Prostate gland (tissue), 2 donors: ENCODE data around the gene NNAT. TPM values are rescaled to one million over a fixed set of nuclear protein-coding genes. Genes with fewer than 3 reads are reported as not detected.
"Not testable (repeated sequence)": the region's sequence is repeated elsewhere in the genome, so short reads cannot be mapped to it uniquely, and the experiment has no call there.

Experiments
- DNase-seq: peaks from one replicate; pipeline ENCODE4 v3.0.0-alpha.2; 2019; ENCODE audit warnings: low spot score
- H3K27ac ChIP-seq, 2 donors: fragments of 200-600 bp; sonication (generic); 2 replicates each; pipeline ENCODE4 v1.5.1; 2017 to 2019
- H3K27me3 ChIP-seq: fragments of 200-600 bp; sonication (generic); replicated peaks from 2 replicates; pipeline ENCODE4 v1.5.1; 2019; ENCODE audit not compliant: insufficient read depth
- H3K36me3 ChIP-seq, 2 donors: fragments of 200-600 bp; sonication (generic); 1 replicate in 1 of 2; 2 replicates in 1 of 2; pipeline versions ENCODE4 v1.5.1 to v1.8.1; 2017 to 2019
- H3K4me1 ChIP-seq: fragments of 200-600 bp; sonication (generic); replicated peaks from 2 replicates; pipeline ENCODE4 v1.5.1; 2019
- H3K4me3 ChIP-seq, 2 donors: fragments of 200-600 bp; sonication (generic); 2 replicates each; pipeline ENCODE4 v1.5.1; 2017 to 2019
- H3K9me3 ChIP-seq: fragments of 200-600 bp; sonication (generic); 2 replicates; pipeline ENCODE4 v1.5.1; 2017
- POLR2A ChIP-seq: fragments of 450-650 bp; IDR thresholded peaks from one replicate; pipeline ENCODE4 v1.6.1; 2016; ENCODE audit warnings: antibody characterized with exemption, mild to moderate bottlenecking
- POLR2AphosphoS5 ChIP-seq: sonication (generic); formaldehyde crosslinking; IDR thresholded peaks from one replicate; pipeline ENCODE4 v1.6.1; 2017; ENCODE audit warnings: antibody characterized with exemption
- WGBS: methylation state at CpG from one replicate; pipeline ENCODE4 v1.1.5; 2018; 5-methylcytosine and 5-hydroxymethylcytosine counted together
- intact Hi-C: fragments of 100-400 bp; cut with DNase I; formaldehyde crosslinking; loops from one replicate; pipeline ENCODE4 v1.14.2; 2022
- total RNA-seq, 2 donors: library from RNA; depleted of rRNA; stranded (reverse); fragments of >200 nt; gene quantifications; one replicate each; pipeline ENCODE4 v1.1.0, GENCODE V29; 2016
- TF ChIP-seq, protein P1 (sequence below), 4 experiments: fragments of 200-600 bp in 2 of 4; fragments of 450-650 bp in 2 of 4; sonication (generic) in 2 of 4; IDR thresholded peaks; 1 replicate in 3 of 4; 2 replicates in 1 of 4; pipeline ENCODE4 v1.5.1; 2016 to 2019; ENCODE audit warnings: antibody characterized with exemption in 4 of 4, mild to moderate bottlenecking in 2 of 4, moderate library complexity in 2 of 4

Gene NNAT
- total RNA-seq, 2 donors from 2014 or later: 0.41 to 4.3 TPM

DNA sequence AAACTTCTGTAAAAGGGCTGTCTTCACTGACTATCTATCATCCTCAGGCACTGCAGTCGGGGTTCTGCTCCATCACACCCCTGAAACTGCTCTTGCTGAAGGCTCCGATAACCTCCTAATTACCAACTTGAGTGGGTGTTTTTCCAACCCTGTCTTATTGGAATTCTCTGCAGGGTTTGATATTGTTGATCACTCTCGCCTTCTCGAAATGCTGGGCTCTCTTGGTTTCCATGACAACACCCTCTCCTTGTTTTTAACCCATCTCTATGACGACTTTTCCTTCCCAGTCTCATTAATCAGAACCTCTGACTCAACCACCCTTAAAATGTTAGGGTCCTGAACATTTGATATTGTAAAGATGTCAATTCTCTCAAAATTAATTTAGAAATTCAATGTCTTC lies 39.4 kb upstream of the NNAT start:
- TF ChIP-seq, protein P1, sequence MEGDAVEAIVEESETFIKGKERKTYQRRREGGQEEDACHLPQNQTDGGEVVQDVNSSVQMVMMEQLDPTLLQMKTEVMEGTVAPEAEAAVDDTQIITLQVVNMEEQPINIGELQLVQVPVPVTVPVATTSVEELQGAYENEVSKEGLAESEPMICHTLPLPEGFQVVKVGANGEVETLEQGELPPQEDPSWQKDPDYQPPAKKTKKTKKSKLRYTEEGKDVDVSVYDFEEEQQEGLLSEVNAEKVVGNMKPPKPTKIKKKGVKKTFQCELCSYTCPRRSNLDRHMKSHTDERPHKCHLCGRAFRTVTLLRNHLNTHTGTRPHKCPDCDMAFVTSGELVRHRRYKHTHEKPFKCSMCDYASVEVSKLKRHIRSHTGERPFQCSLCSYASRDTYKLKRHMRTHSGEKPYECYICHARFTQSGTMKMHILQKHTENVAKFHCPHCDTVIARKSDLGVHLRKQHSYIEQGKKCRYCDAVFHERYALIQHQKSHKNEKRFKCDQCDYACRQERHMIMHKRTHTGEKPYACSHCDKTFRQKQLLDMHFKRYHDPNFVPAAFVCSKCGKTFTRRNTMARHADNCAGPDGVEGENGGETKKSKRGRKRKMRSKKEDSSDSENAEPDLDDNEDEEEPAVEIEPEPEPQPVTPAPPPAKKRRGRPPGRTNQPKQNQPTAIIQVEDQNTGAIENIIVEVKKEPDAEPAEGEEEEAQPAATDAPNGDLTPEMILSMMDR (IDR thresholded peaks at IDR 0.05): no peak
- TF ChIP-seq POLR2A: no peak
- no peak for TF ChIP-seq POLR2AphosphoS5
- H3K4me3 ChIP-seq: no peak overlapping the region
- H3K27ac ChIP-seq: no peak overlapping the region
- DNase-seq: no peak
- no peaks in the 10 kb centered on the region for H3K27me3 ChIP-seq
- H3K4me1 ChIP-seq: no peaks in the 10 kb centered on the region
- WGBS: 92% methylated on average over 5 of the region's 5 CpGs
- H3K36me3 ChIP-seq: no peaks in the 10 kb centered on the region
- intact Hi-C loops: no loop called here
- no peaks in the 10 kb centered on the region for H3K9me3 ChIP-seq

DNA sequence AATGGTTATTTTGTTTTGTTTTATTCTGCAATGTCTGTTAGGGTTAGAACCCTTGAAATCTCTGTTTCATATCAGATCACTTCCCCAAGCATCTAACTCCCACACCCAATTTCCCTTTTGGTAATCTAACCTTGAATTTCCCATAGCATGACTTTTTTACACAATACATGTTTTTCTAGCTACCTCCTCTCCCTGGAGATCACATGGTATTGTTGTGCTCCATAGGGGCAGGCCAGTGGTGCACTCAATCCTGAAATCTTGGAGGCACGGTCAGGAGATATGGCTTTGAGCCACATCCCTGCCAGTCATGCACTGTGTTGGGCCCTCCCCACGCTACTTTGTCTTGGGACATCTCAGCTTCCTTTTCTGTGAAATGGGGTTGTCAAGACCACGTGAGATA lies 36.7 kb upstream of the NNAT start:
- 65% methylated on average over 3 of the region's 3 CpGs for WGBS
- TF ChIP-seq POLR2AphosphoS5 (no peak), POLR2A (no peak)
- TF ChIP-seq, protein P1 (IDR thresholded peaks at IDR 0.05): no peak
- H3K27ac ChIP-seq: no peak overlapping the region
- no peaks in the 10 kb centered on the region for H3K36me3 ChIP-seq
- DNase-seq: no peak
- H3K27me3 ChIP-seq: no peaks in the 10 kb centered on the region
- intact Hi-C loops: no loop called here
- no peaks in the 10 kb centered on the region for H3K9me3 ChIP-seq
- H3K4me1 ChIP-seq: no peaks in the 10 kb centered on the region
- H3K4me3 ChIP-seq: no peak overlapping the region

DNA sequence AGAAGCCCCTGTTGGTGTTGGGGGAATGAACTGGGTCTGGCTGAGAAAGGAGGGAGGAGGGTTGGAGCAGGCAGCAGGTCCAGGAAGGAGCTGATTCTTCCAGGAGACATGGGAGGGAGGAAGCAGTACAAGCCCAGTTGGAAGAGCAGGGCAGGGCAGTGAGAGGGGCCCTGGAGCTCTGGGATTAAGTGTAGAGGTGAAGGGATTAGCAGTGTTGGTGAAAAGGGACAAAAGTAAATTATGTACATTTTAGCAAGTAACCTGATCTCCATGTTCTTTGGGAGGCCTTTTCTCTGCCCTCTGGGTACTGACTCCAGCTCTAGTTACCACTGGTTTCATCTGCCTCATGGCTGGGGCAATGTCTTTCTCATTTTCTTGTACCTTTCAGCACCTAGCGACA lies 34.8 kb upstream of the NNAT start:
- H3K27ac ChIP-seq, H3K36me3 ChIP-seq, H3K4me3 ChIP-seq, DNase-seq, H3K27me3 ChIP-seq, H3K4me1 ChIP-seq, H3K9me3 ChIP-seq, intact Hi-C loops: not testable (repeated sequence)
- 97% methylated on average over 1 of the region's 1 CpG for WGBS

DNA sequence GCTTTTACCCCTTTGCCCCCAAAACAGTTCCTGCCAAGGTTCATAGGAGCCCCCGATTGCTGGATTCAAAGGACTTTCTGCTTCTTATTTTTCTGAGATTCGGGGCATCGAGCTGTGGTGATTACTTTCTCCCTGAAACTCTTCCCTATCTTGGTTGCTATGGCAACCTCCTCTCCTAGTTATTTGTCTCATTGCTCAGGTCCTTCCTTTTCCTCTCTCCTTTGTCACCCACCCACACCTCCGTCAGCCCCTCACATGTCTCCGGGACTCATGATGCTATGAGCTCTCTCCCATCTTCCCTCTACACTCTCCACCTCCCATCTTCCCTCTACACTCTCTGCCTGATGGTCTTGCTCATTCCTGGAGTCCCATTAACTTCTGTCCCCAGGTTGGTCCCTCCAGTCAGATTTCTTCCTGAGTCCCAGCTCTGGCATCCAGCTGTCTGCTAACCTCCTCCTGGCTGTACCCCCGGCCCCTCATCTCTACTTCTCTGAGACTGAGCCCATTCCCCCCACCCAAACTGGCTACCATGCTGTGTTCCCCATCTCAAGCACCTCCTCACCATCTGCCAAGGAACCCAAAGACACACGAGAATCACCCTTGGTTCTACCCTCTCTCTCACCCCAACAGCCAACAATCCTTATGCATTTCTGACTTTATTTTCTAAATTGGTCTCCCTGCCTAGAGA lies 30.2 kb upstream of the NNAT start:
- intact Hi-C loops: no loop called here
- 79% methylated on average over 7 of the region's 7 CpGs for WGBS
- TF ChIP-seq POLR2AphosphoS5: no peak
- TF ChIP-seq POLR2A: no peak
- TF ChIP-seq, protein P1 (IDR thresholded peaks at IDR 0.05): no peak
- no peak for DNase-seq
- no peaks in the 10 kb centered on the region for H3K9me3 ChIP-seq
- H3K36me3 ChIP-seq: no peaks in the 10 kb centered on the region
- H3K4me1 ChIP-seq: no peaks in the 10 kb centered on the region
- no peaks in the 10 kb centered on the region for H3K27me3 ChIP-seq
- H3K27ac ChIP-seq: no peak overlapping the region
- no peak overlapping the region for H3K4me3 ChIP-seq

DNA sequence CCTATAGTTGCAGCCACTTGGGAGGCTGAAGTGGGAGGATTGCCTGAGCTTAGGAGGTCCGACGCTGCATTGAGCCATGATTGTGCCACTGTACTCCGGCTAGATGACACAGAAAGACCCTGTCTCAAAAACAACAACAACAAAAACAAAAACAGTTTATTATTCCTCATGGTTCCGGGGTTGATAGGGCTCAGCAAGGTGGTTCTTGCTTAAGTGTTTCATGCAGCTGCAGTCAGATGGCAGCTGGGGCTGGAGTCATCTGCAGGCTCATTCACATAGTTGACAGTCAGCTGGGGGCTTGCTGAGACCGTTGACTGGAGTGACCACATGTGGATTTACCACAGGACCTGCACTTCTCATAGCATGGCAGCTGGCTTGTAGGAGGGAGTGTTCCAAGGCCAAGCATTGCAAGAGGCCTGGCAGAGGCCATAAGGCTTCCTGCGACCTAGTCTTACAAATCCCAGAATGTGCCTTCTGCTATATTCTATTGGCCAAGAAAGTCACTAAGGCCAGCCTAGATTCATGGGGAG lies 28.9 kb upstream of the NNAT start:
- H3K27me3 ChIP-seq: no peaks in the 10 kb centered on the region
- H3K27ac ChIP-seq: no peak overlapping the region
- 93% methylated on average over 6 of the region's 6 CpGs for WGBS
- no peak overlapping the region for H3K4me3 ChIP-seq
- no peaks in the 10 kb centered on the region for H3K4me1 ChIP-seq
- no peaks in the 10 kb centered on the region for H3K36me3 ChIP-seq
- TF ChIP-seq POLR2AphosphoS5: no peak
- TF ChIP-seq, protein P1 (IDR thresholded peaks at IDR 0.05): no peak
- TF ChIP-seq POLR2A: no peak
- no peak for DNase-seq
- H3K9me3 ChIP-seq: no peaks in the 10 kb centered on the region
- intact Hi-C loops: no loop called here
